Heart left ventricle (tissue), 16 donors: Measurements from ENCODE around the gene LSS. TPM values are rescaled to one million over a fixed set of nuclear protein-coding genes. Genes with fewer than 3 reads are reported as not detected.

Experiments
- ATAC-seq, 4 donors: fragments of 200-7000 bp; cut with Tn5 transposase; one replicate each; pipeline ENCODE4 v1.9.1; 2020 to 2022; ENCODE audit warnings: moderate library complexity in 4 of 4, mild to moderate bottlenecking in 3 of 4, moderate number of reproducible peaks in 1 of 4
- DNase-seq, 5 donors: peaks; one replicate each; pipeline ENCODE4 v3.0.0-alpha.2; 2020
- H3K27ac ChIP-seq, 12 donors: fragments of 200-600 bp; sonication (generic) in 4 of 12; one replicate each; pipeline versions ENCODE4 v1.5.0 to v1.8.0; 2016 to 2022; ENCODE audit warnings: mild to moderate bottlenecking in 2 of 12
- H3K27me3 ChIP-seq, 9 donors: fragments of 200-600 bp; sonication (generic) in 2 of 9; one replicate each; pipeline versions ENCODE4 v1.5.1 to v1.8.0; 2016 to 2022; ENCODE audit warnings: mild to moderate bottlenecking in 3 of 9
- H3K36me3 ChIP-seq, 9 donors: fragments of 200-600 bp; sonication (generic) in 2 of 9; one replicate each; pipeline versions ENCODE4 v1.5.0 to v1.8.0; 2018 to 2022; ENCODE audit warnings: mild to moderate bottlenecking in 2 of 9
- H3K4me1 ChIP-seq, 12 donors: fragments of 200-600 bp; sonication (generic) in 4 of 12; one replicate each; pipeline versions ENCODE4 v1.5.0 to v1.8.0; 2016 to 2022; ENCODE audit warnings: mild to moderate bottlenecking in 3 of 12
- H3K4me3 ChIP-seq, 12 donors: fragments of 200-600 bp; sonication (generic) in 4 of 12; one replicate each; pipeline versions ENCODE4 v1.5.0 to v1.8.0; 2017 to 2022; ENCODE audit warnings: mild to moderate bottlenecking in 9 of 12, moderate library complexity in 4 of 12
- H3K9me3 ChIP-seq, 12 donors: fragments of 200-600 bp; sonication (generic) in 4 of 12; one replicate each; pipeline versions ENCODE4 v1.5.0 to v1.8.0; 2016 to 2022; ENCODE audit warnings: mild to moderate bottlenecking in 1 of 12
- CTCF ChIP-seq, 12 donors: fragments of 200-600 bp; sonication (generic) in 4 of 12; IDR thresholded peaks; one replicate each; pipeline versions ENCODE4 v1.5.0 to v1.8.0; 2018 to 2022; ENCODE audit warnings: antibody characterized with exemption in 12 of 12, mild to moderate bottlenecking in 5 of 12
- POLR2A ChIP-seq, 2 donors: fragments of 450-650 bp; IDR thresholded peaks; one replicate each; pipeline ENCODE4 v1.6.1; 2017; ENCODE audit warnings: antibody characterized with exemption in 2 of 2, mild to moderate bottlenecking in 2 of 2, moderate library complexity in 2 of 2
- WGBS, 4 donors: extraction: QIAGEN DNeasy Blood & Tissue Kit in 2 of 4; methylation state at CpG; one replicate each; pipeline versions ENCODE4 v1.1.5 to v1.1.7; 2013 to 2018; 5-methylcytosine and 5-hydroxymethylcytosine counted together
- intact Hi-C, 10 donors: fragments of 100-400 bp; cut with DNase I; formaldehyde crosslinking; loops; one replicate each; pipeline versions ENCODE4 v1.11.1 to v1.14.2; 2022
- polyA plus RNA-seq, 2 donors: library from polyadenylated mRNA; stranded (reverse); fragments of 200-250 nt; gene quantifications; one replicate each; pipeline ENCODE4 v1.2.3, GENCODE V29; 2013
- total RNA-seq, 9 donors: library from RNA; depleted of rRNA in 2 of 9; stranded (reverse); fragments of >200 nt in 2 of 9; fragmentation: NEBNext Ultra II Directional in 3 of 9; extraction: Animal tissue kit (Norgen Biotek cat#: 25700) in 3 of 9; gene quantifications; one replicate each; pipeline versions ENCODE4 v1.1.0 to v1.2.4, GENCODE V29; 2016 to 2023
- donor health status: ischemic (EF 13 %, LVEDD 7.1; RV severe dilation, severe dysfunction).
- donor health status: healthy with polysubstance abuse.
- donor health status: DM: no; HTN: yes; CAD: no.
- donor health status: DM: no; HTN: no; CAD: no.
- donor health status: ischemic (EF 25% LVEDD 6.9; RV normal size, moderate dysfunction).
- donor health status: ischemic (EF 25% LVEDD 5.7; RV mildly dilated, moderate dysfunction).
- donor health status: healthy.
- donor health status: DM: yes; HTN: yes; CAD: no.
- donor health status: ischemic (EF 35%, LVEDD 5.7; RV mildly dilated, moderate dysfunction).
- donor health status: nonischemic (EF 11% LVEDD 7.7; RV severe dilation, severe dysfunction).
- donor health status: DM: yes; HTN: yes; CAD: no.
- donor health status: PGD.
- donor health status: ischemic (EF 29% LVEDD 5.4; RV normal size, mild dysfunction).
- donor health status: nonischemic (EF 23%, LVEDD 6.1; RV moderate dilation, normal function).

The LSS gene
- total and polyA plus RNA-seq, 11 donors = 25.1 to 65.5 (median 40.7) TPM

DNA sequence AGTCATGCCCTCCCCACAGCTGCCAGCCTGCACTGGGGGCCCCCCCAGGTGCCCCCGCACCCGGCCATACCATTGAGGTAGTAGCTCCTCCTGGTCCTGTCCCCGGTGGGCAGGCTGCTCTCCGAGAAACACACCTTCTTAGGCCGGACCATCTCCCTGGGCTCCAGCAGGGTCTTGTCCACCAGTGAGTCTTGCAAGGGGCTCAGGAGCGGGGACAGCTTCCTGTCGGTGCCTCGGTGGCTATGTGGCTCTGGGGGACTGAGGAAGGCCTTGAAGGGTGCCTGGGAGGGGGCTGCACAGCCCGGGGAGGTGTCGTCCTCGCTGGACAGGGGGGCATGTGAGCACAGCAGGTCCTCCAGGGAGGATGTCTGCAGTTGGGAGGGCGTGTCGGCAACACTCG lies 60.3 kb downstream of the LSS start:
- TF ChIP-seq POLR2A (IDR thresholded peaks at IDR 0.05) = no peak
- TF ChIP-seq CTCF (IDR thresholded peaks at IDR 0.05) = no peak
- intact Hi-C loops = no loop called here
- no peak overlapping the region for H3K27ac ChIP-seq
- 80 to 89% (median 82%) methylated on average over 7 to 14 of the region's 14 CpGs for WGBS, 4 donors
- DNase-seq (peak in 2 of 5 donors; percentile 13 to 61), ATAC-seq (peak in 1 of 4 donors; percentile 42)
- H3K27me3 ChIP-seq = no peaks in the 10 kb centered on the region
- H3K9me3 ChIP-seq = no peaks in the 10 kb centered on the region
- H3K36me3 ChIP-seq = peaks cover 0 to 5% (median 0%) of the 10 kb centered on the region in 9 donors
- peaks cover 0 to 7% (median 0%) of the 10 kb centered on the region in 12 donors for H3K4me1 ChIP-seq
- no peak overlapping the region for H3K4me3 ChIP-seq

DNA sequence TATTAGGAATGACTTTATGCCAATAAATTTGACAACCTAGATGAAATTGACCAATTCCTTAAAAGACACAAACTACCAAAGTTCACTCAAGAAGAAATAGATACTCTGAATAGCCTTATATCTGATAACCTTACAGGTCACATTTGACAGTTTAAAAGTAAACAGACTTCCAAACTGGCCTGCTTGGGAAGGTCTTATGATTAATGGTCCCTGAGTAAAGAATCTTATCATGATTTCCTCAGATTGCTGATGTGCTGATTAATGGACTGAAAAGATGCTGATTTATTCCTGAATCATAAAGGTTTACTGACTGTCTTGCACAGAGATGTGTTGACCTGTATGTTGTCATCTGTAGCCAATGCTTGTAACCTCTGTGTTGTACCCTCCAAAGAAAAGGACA lies 63.5 kb downstream of the LSS start:
- H3K27ac ChIP-seq = no peak overlapping the region
- H3K36me3 ChIP-seq = peaks cover 0 to 14% (median 0%) of the 10 kb centered on the region in 9 donors
- ATAC-seq (no peak), DNase-seq (no peak)
- H3K9me3 ChIP-seq = no peaks in the 10 kb centered on the region
- H3K27me3 ChIP-seq = peaks cover 0 to 9% (median 0%) of the 10 kb centered on the region in 9 donors
- H3K4me3 ChIP-seq = no peak overlapping the region
- intact Hi-C loops = no loop called here
- TF ChIP-seq CTCF (IDR thresholded peaks at IDR 0.05) = no peak
- TF ChIP-seq POLR2A (IDR thresholded peaks at IDR 0.05) = no peak
- H3K4me1 ChIP-seq = no peaks in the 10 kb centered on the region

DNA sequence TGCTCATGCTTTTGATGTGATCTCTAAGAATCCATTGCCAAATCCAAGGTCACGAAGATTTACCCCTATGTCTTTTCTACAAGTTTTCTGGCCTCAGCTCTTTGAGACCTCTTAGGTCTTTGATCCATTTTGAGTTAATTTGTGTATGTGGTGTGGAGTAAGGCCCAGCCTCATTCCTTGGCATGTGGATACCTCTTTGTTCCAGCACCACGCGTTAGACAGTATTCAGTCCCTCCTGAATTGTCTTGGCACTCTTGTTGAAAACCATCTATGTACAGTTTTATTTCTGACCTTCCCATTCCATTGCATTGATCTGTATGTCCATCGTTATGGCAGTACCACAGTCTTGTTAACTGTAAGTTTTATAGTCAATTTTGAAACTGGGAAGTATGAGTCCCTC lies 65.2 kb downstream of the LSS start:
- peaks cover 0 to 13% (median 0%) of the 10 kb centered on the region in 9 donors for H3K36me3 ChIP-seq
- intact Hi-C loops = no loop called here
- no peak for ATAC-seq
- no peak for TF ChIP-seq POLR2A (IDR thresholded peaks at IDR 0.05)
- TF ChIP-seq CTCF (IDR thresholded peaks at IDR 0.05) = no peak
- H3K4me3 ChIP-seq = no peak overlapping the region
- WGBS, 4 donors = 74 to 89% (median 84%) methylated on average over 4 of the region's 4 CpGs
- H3K27me3 ChIP-seq = peaks cover 0 to 9% (median 0%) of the 10 kb centered on the region in 9 donors
- H3K4me1 ChIP-seq = no peaks in the 10 kb centered on the region
- no peak for DNase-seq
- no peaks in the 10 kb centered on the region for H3K9me3 ChIP-seq
- no peak overlapping the region for H3K27ac ChIP-seq

- ATAC-seq (peak in 1 of 4 donors; percentile 18), DNase-seq (peak in 2 of 5 donors; percentile 3 to 39)
- H3K4me3 ChIP-seq = peak overlapping the region in 2 of 12 donors; percentile 22 to 33
- H3K4me1 ChIP-seq = no peaks in the 10 kb centered on the region
- no peak overlapping the region for H3K27ac ChIP-seq
- peaks cover 0 to 9% (median 0%) of the 10 kb centered on the region in 9 donors for H3K27me3 ChIP-seq
- WGBS, 4 donors = 71 to 93% (median 85%) methylated on average over 35 to 72 of the region's 72 CpGs
- intact Hi-C loops = no loop called here
- peaks cover 0 to 9% (median 0%) of the 10 kb centered on the region in 9 donors for H3K36me3 ChIP-seq
- no peaks in the 10 kb centered on the region for H3K9me3 ChIP-seq
- TF ChIP-seq POLR2A (IDR thresholded peaks at IDR 0.05) (no peak), CTCF (IDR thresholded peaks at IDR 0.05) (no peak)
These were observed 66.7 kb downstream of the LSS start for GRCh38 chr21:46161633-46162592.
